Lung (tissue), 12 donors: ENCODE measurements around the gene BAG1. TPM values are rescaled to one million over a fixed set of nuclear protein-coding genes. Genes with fewer than 3 reads are reported as not detected.

ENCODE experiments used
- ATAC-seq: fragments of 200-7000 bp; cut with Tn5 transposase; one replicate; pipeline ENCODE4 v1.9.1; 2020; ENCODE audit warnings: moderate number of reproducible peaks; ENCODE audit not compliant: insufficient read depth, low FRiP score
- DNase-seq, 3 donors: peaks; one replicate each; pipeline ENCODE4 v3.0.0-alpha.2; 2013 to 2017
- H3K27ac ChIP-seq, 2 donors: one replicate each; pipeline ENCODE4 v1.5.1; 2013; ENCODE audit warnings: mild to moderate bottlenecking in 2 of 2, moderate library complexity in 2 of 2, control low read depth in 1 of 2, inconsistent platforms in 1 of 2, low read depth in 1 of 2, low read length in 1 of 2
- H3K27me3 ChIP-seq, 3 donors: one replicate each; pipeline ENCODE4 v1.5.1; 2013; ENCODE audit warnings: low read length in 2 of 3; ENCODE audit not compliant: control insufficient read depth in 3 of 3, insufficient read depth in 3 of 3
- H3K36me3 ChIP-seq, 4 donors: one replicate each; pipeline ENCODE4 v1.5.1; 2013; ENCODE audit warnings: low read length in 4 of 4, mild to moderate bottlenecking in 1 of 4, moderate library complexity in 1 of 4; ENCODE audit not compliant: control insufficient read depth in 4 of 4, insufficient read depth in 4 of 4
- H3K4me1 ChIP-seq, 5 donors: one replicate each; pipeline ENCODE4 v1.5.1; 2013; ENCODE audit warnings: low read length in 5 of 5, mild to moderate bottlenecking in 2 of 5, moderate library complexity in 1 of 5; ENCODE audit not compliant: control insufficient read depth in 5 of 5, insufficient read depth in 5 of 5
- H3K4me3 ChIP-seq: one replicate; pipeline ENCODE4 v1.5.1; 2013; ENCODE audit warnings: mild to moderate bottlenecking, control low read depth, moderate library complexity
- H3K9ac ChIP-seq, 2 donors: one replicate each; pipeline ENCODE4 v1.5.1; 2013; ENCODE audit warnings: low read length in 2 of 2, control low read depth in 1 of 2; ENCODE audit not compliant: insufficient read depth in 1 of 2
- H3K9me3 ChIP-seq, 4 donors: one replicate each; pipeline ENCODE4 v1.5.1; 2013; ENCODE audit warnings: low read length in 3 of 4, mild to moderate bottlenecking in 1 of 4, moderate library complexity in 1 of 4; ENCODE audit not compliant: control insufficient read depth in 4 of 4, insufficient read depth in 3 of 4
- WGBS, 2 donors: extraction: QIAGEN DNeasy Blood & Tissue Kit; methylation state at CpG; one replicate each; pipeline ENCODE4 v1.1.7; 2013; 5-methylcytosine and 5-hydroxymethylcytosine counted together
- polyA plus RNA-seq, 2 donors: library from polyadenylated mRNA; stranded (reverse); fragments of 200-250 nt; gene quantifications; one replicate each; pipeline ENCODE4 v1.2.1, GENCODE V29; 2013
- total RNA-seq, 2 donors: library from RNA; depleted of rRNA in 1 of 2; stranded (reverse); fragments of >200 nt in 1 of 2; gene quantifications; one replicate each; pipeline ENCODE4 v1.2.1, GENCODE V29; 2014 to 2021
- TF ChIP-seq, protein P1 (sequence below): IDR thresholded peaks from 2 replicates; pipeline ENCODE4 v1.5.1; 2012; ENCODE audit warnings: mild to moderate bottlenecking; ENCODE audit errors: control extremely low read depth, extremely low read depth
- donor health status: control.
- donor health status: control.
- donor health status: Bipolar disorder and iron deficiency.
- donor health status: healthy.
- donor health status: DM: yes; HTN: yes; CAD: no.

BAG1 gene
- total and polyA plus RNA-seq, 4 donors = 84.1 to 135 (median 106) TPM

DNA sequence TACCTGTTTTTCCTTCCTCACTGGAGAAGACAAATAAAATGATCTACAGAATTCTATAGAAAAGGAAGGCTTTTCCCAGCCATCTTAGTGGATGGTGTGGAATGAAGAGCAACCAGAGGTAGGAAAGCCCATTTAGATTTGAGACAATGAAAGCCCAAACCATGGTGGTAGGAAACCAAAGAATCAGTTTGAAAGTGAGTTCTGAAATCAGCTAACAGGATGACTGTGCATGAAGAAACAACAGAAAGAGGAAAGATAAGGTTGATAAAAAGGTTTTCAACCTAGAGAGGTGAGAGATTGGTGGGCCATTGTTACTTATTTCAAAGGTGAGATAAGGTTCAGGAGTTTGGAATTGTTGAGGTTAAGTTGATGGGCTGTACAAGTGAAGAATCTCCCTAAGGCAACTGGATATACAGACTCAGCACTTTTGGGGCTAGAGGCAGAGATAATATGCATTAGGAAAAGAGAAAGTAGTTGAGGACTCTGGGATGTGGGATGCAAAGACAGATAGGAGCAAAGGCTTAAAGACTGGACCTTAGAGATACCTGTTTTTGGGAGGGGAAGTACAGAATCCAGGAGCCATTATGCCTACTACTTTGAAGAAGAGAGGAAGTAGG is 2.8 kb upstream of the BAG1 start:
- no peak for ATAC-seq
- no peak overlapping the region for H3K9ac ChIP-seq
- peaks cover 11 to 41% (median 18%) of the 10 kb centered on the region in 4 donors for H3K36me3 ChIP-seq
- DNase-seq = no peak
- no peaks in the 10 kb centered on the region for H3K9me3 ChIP-seq
- H3K4me3 ChIP-seq = no peak overlapping the region
- H3K4me1 ChIP-seq = peaks cover 4 to 18% (median 7%) of the 10 kb centered on the region in 5 donors
- no peak overlapping the region for H3K27ac ChIP-seq
- TF ChIP-seq, protein P1, sequence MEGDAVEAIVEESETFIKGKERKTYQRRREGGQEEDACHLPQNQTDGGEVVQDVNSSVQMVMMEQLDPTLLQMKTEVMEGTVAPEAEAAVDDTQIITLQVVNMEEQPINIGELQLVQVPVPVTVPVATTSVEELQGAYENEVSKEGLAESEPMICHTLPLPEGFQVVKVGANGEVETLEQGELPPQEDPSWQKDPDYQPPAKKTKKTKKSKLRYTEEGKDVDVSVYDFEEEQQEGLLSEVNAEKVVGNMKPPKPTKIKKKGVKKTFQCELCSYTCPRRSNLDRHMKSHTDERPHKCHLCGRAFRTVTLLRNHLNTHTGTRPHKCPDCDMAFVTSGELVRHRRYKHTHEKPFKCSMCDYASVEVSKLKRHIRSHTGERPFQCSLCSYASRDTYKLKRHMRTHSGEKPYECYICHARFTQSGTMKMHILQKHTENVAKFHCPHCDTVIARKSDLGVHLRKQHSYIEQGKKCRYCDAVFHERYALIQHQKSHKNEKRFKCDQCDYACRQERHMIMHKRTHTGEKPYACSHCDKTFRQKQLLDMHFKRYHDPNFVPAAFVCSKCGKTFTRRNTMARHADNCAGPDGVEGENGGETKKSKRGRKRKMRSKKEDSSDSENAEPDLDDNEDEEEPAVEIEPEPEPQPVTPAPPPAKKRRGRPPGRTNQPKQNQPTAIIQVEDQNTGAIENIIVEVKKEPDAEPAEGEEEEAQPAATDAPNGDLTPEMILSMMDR = no peak
- H3K27me3 ChIP-seq = no peaks in the 10 kb centered on the region

DNA sequence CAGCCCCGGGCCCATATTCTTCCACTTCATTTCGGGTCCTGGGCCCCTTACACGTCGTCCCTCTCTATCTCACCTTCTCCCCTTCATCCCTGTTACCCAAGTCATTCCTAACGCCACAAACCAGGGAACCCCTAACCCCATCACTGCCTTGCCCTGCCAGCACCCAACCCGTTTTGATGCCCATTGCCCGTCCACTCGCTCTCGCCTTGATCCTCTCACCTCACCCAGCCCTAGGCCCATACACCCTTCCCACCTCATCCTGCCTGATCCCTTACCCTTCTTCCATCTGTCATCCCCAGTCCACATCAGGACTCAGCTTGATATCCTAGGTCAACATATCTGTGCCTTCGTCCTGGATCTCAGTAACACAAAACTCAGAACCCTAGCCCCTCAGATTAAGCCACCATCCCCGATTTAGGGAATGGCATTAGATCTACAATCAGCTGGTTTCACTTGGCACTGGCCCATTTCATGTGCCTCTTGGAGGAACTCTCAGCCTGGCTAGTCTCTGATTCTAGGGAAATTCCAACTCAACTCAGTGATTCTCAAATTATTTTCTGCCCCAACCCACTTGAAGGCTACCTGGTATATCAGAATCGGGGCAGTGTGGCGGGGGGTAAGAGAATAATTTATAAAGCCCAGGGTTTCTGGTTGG is 830 bp upstream of the BAG1 start:
- Histone ChIP-seq H3K27me3 (no peaks in the 10 kb centered on the region), H3K4me1 (peaks cover 4 to 18% (median 7%) of the 10 kb centered on the region in 5 donors), H3K27ac (peak overlapping the region; percentile 68 to 94), H3K9ac (peak overlapping the region; percentile 69 to 94), H3K36me3 (peaks cover 12 to 35% (median 17%) of the 10 kb centered on the region in 4 donors), H3K4me3 (peak overlapping the region; percentile 74), H3K9me3 (no peaks in the 10 kb centered on the region)
- ATAC-seq (no peak), DNase-seq (no peak)
- TF ChIP-seq, protein P1 = no peak
- WGBS, 2 donors = 18 to 23% methylated on average over 13 of the region's 13 CpGs

DNA sequence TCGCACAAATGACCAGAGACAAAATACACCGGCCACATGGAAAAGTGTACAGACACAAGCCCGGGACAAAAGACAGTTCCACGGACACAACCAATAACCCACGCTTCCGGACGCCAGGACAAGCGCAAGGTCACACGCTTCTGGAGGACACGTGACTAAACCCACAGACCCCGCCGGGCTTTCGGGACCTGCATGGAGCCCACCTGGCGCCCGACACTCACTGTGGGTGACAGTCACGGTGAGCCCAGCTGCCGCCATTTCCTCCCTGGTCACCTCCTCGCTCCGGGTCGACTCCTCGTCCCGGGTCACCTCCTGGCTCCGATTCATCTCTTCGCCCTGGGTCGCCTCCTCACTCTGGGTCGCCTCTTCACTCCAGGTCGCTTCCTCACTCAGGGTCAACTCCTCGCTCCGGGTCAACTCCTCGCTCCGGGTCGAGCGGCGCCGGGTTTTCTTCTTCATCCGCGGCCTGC is 470 bp downstream of the BAG1 start:
- Histone ChIP-seq H3K27me3 (no peaks in the 10 kb centered on the region), H3K9me3 (no peaks in the 10 kb centered on the region), H3K4me1 (peaks cover 4 to 18% (median 7%) of the 10 kb centered on the region in 5 donors), H3K27ac (peak overlapping the region; percentile 96 to 98), H3K36me3 (peaks cover 15 to 43% (median 26%) of the 10 kb centered on the region in 4 donors), H3K4me3 (peak overlapping the region; percentile 98), H3K9ac (peak overlapping the region in 1 of 2 donors; percentile 66)
- 0% methylated on average over 34 to 37 of the region's 37 CpGs for WGBS, 2 donors
- DNase-seq = peak in 1 of 3 donors; percentile 38
- peak; percentile 0 for ATAC-seq
- TF ChIP-seq, protein P1 = no peak
